Fibroblast of lung (primary cell): ENCODE measurements around the gene NTRK2. TPM values are rescaled to one million over a fixed set of nuclear protein-coding genes. Genes with fewer than 3 reads are reported as not detected.

Experiments used
- DNase-seq, 2 donors: peaks; one replicate each; pipeline versions ENCODE4 v3.0.0 to v3.0.0-alpha.2; 2010; ENCODE audit warnings: low read depth in 2 of 2
- H2AFZ ChIP-seq: 2 replicates; pipeline ENCODE4 v1.5.1; 2012; ENCODE audit warnings: low read length, control low read depth, inconsistent platforms
- H3K27ac ChIP-seq: 2 replicates; pipeline ENCODE4 v1.5.1; 2011; ENCODE audit warnings: low read length, control low read depth; ENCODE audit not compliant: insufficient read depth
- H3K27me3 ChIP-seq: 2 replicates; pipeline ENCODE4 v1.5.1; 2011; ENCODE audit warnings: mild to moderate bottlenecking, low read length; ENCODE audit not compliant: control insufficient read depth, insufficient read depth
- H3K36me3 ChIP-seq: 2 replicates; pipeline ENCODE4 v1.5.1; 2011; ENCODE audit warnings: low read length; ENCODE audit not compliant: control insufficient read depth, insufficient read depth
- H3K4me1 ChIP-seq: 2 replicates; pipeline ENCODE4 v1.5.1; 2011; ENCODE audit warnings: low read length; ENCODE audit not compliant: control insufficient read depth, insufficient read depth; ENCODE audit errors: extremely low read depth
- H3K4me2 ChIP-seq: 2 replicates; pipeline ENCODE4 v1.5.1; 2011; ENCODE audit warnings: low read length, control low read depth; ENCODE audit not compliant: insufficient read depth; ENCODE audit errors: extremely low read depth
- H3K4me3 ChIP-seq, 4 experiments: fragments of 200-600 bp in 1 of 4; sonication (generic) in 1 of 4; replicated peaks in 1 of 4; 2 replicates each; pipeline ENCODE4 v1.5.1; 2011 to 2016; ENCODE audit warnings: low read length in 4 of 4, low read depth in 3 of 4, mild to moderate bottlenecking in 3 of 4, control low read depth in 2 of 4, inconsistent platforms in 1 of 4, mixed read lengths in 1 of 4; ENCODE audit not compliant: insufficient read depth in 1 of 4; ENCODE audit errors: control extremely low read depth in 1 of 4
- H3K79me2 ChIP-seq: 2 replicates; pipeline ENCODE4 v1.5.1; 2012; ENCODE audit warnings: mild to moderate bottlenecking, low read length, inconsistent platforms; ENCODE audit not compliant: control insufficient read depth, insufficient read depth
- H3K9ac ChIP-seq: 2 replicates; pipeline ENCODE4 v1.5.1; 2011; ENCODE audit warnings: mild to moderate bottlenecking, low read length, control low read depth; ENCODE audit not compliant: insufficient read depth
- H3K9me3 ChIP-seq: 2 replicates; pipeline ENCODE4 v1.5.1; 2012; ENCODE audit warnings: low read depth, low read length; ENCODE audit not compliant: control insufficient read depth, insufficient read depth
- H4K20me1 ChIP-seq: 2 replicates; pipeline ENCODE4 v1.5.1; 2011; ENCODE audit warnings: low read length; ENCODE audit not compliant: control insufficient read depth, insufficient read depth; ENCODE audit errors: extremely low read depth
- CTCF ChIP-seq, 2 donors: IDR thresholded peaks in 1 of 2; conservative IDR thresholded peaks in 1 of 2; 1 replicate in 1 of 2; 2 replicates in 1 of 2; pipeline ENCODE4 v1.5.1; 2011 to 2012; ENCODE audit warnings: low read length in 2 of 2, control low read depth in 1 of 2, inconsistent platforms in 1 of 2, low read depth in 1 of 2, mild to moderate bottlenecking in 1 of 2
- EZH2 ChIP-seq: IDR thresholded peaks from 2 replicates; pipeline ENCODE4 v1.5.1; 2012; ENCODE audit warnings: low read length, control low read depth, mild to moderate bottlenecking; ENCODE audit errors: missing control alignments
- polyA plus RNA-seq, 2 donors: library from polyadenylated mRNA; depleted of rRNA in 1 of 2; stranded (reverse) in 1 of 2; unstranded in 1 of 2; fragments of >200 nt; gene quantifications; 2 replicates each; pipeline ENCODE4 v1.2.1, GENCODE V29; 2011 to 2012; ENCODE audit warnings: missing spikeins in 1 of 2
- total RNA-seq: library from RNA; depleted of rRNA; stranded (reverse); fragments of >200 nt; gene quantifications from 2 replicates; pipeline ENCODE4 v1.2.1, GENCODE V29; 2014

Gene NTRK2
- total and polyA plus RNA-seq, 2 donors (not counting 1 experiment from before 2014, with no cell fraction given), result 0.66 to 1.1 TPM

DNA sequence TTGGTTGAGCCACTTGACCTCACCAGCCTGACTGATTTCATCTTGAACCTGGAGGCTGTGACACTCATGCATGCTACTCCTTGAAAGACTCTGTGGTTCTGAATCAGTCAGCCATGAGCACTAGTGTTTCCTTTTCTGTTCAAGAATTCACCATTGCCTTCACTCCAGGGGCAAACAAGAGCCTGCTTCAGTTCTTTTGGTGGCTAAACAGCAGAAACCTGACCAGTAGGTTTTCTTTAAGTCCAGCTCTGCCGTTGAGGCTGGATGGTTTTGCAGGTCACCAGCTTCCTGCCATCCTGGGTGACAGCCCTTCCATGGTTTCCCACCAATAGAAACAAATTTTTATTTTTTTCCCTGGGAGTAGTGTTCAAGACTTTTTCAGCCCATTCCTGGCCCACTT lies 10.0 kb downstream of the NTRK2 start:
- no peaks in the 10 kb centered on the region for H3K36me3 ChIP-seq
- H3K4me3 ChIP-seq, result no peak overlapping the region
- no peak overlapping the region for H3K27ac ChIP-seq
- H3K79me2 ChIP-seq, result no peaks in the 10 kb centered on the region
- no peaks in the 10 kb centered on the region for H4K20me1 ChIP-seq
- TF ChIP-seq CTCF (conservative IDR thresholded peaks at IDR 0.05 in 1 of 2, IDR thresholded peaks at IDR 0.05 in 1 of 2; ENCODE audit: low read depth in 1 of 2, low read length in 2 of 2), result no peak
- TF ChIP-seq EZH2, result no peak
- H3K4me2 ChIP-seq, result no peak overlapping the region
- no peaks in the 10 kb centered on the region for H3K9me3 ChIP-seq
- DNase-seq, result no peak
- H3K9ac ChIP-seq, result no peak overlapping the region
- H3K4me1 ChIP-seq, result no peaks in the 10 kb centered on the region
- no peak overlapping the region for H2AFZ ChIP-seq
- H3K27me3 ChIP-seq, result no peaks in the 10 kb centered on the region

DNA sequence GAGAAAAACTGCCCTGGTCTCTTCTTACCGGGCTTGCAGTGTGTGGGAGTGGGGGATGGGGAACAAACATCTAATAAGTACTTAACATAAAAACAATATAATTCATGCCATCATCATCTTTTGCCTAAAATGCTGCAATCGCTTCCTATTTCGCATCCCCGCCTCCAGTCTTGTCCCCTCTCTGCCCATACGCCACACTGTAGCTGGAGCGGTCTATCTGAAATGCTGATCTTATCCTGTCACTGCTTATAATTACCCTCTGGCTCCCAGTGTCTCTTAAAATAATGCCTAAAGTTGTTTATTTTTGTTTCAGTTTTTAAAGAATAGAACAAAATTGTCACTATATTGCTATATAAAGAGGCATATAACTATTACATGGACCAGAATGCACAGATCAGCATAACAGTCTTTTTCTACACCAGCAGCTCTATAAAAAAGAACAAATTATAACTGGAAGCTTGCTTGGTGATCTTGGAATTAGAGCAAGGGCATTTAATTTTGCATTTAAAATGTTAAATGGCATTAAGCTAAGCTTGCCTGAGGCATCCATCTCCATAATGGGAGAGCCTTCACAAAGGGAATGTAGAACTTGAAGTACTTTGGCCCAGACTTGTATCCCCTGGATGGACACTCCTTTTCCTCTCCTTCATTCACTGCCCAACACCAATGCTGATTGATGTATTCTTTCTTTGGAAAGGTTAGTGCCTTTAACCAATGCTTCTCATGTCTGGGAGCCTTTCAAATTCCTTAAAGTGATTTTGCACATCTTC lies 12.2 kb downstream of the NTRK2 start:
- H3K36me3 ChIP-seq, result no peaks in the 10 kb centered on the region
- H3K79me2 ChIP-seq, result no peaks in the 10 kb centered on the region
- H3K27me3 ChIP-seq, result no peaks in the 10 kb centered on the region
- H3K4me3 ChIP-seq, result no peak overlapping the region
- no peak overlapping the region for H3K9ac ChIP-seq
- TF ChIP-seq CTCF (conservative IDR thresholded peaks at IDR 0.05 in 1 of 2, IDR thresholded peaks at IDR 0.05 in 1 of 2; ENCODE audit: low read depth in 1 of 2, low read length in 2 of 2), result no peak
- TF ChIP-seq EZH2, result no peak
- H3K27ac ChIP-seq, result no peak overlapping the region
- H3K9me3 ChIP-seq, result no peaks in the 10 kb centered on the region
- no peak overlapping the region for H2AFZ ChIP-seq
- H3K4me2 ChIP-seq, result no peak overlapping the region
- DNase-seq, result no peak
- no peaks in the 10 kb centered on the region for H3K4me1 ChIP-seq
- no peaks in the 10 kb centered on the region for H4K20me1 ChIP-seq

DNA sequence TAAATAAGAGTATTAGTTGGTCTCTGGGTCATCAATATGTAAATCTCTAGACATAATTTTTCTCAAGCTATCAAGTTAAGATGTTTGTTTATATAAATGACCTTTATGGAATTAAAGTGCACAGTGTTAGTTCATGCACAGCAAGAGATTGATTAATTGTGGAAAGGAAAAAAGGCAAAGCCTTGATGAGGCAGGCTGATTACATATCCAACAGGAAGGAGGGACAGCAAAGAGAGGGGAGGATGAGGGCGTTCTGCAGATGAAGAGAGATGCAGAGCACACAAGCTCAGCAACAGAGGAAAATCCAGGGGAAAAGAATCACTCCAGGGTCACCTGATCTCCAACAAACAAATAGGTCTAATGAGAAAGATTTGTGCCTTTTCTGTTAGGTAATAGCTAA lies 16.5 kb downstream of the NTRK2 start:
- no peak for DNase-seq
- H2AFZ ChIP-seq, result no peak overlapping the region
- H3K4me2 ChIP-seq, result no peak overlapping the region
- no peaks in the 10 kb centered on the region for H3K27me3 ChIP-seq
- H3K4me1 ChIP-seq, result no peaks in the 10 kb centered on the region
- H4K20me1 ChIP-seq, result no peaks in the 10 kb centered on the region
- H3K9ac ChIP-seq, result no peak overlapping the region
- no peaks in the 10 kb centered on the region for H3K9me3 ChIP-seq
- TF ChIP-seq CTCF (conservative IDR thresholded peaks at IDR 0.05 in 1 of 2, IDR thresholded peaks at IDR 0.05 in 1 of 2; ENCODE audit: low read depth in 1 of 2, low read length in 2 of 2) (no peak), EZH2 (no peak)
- H3K27ac ChIP-seq, result no peak overlapping the region
- H3K79me2 ChIP-seq, result no peaks in the 10 kb centered on the region
- H3K4me3 ChIP-seq, result no peak overlapping the region
- H3K36me3 ChIP-seq, result no peaks in the 10 kb centered on the region
